ENCODE measurements around the gene RLN3.

The RLN3 gene

DNA sequence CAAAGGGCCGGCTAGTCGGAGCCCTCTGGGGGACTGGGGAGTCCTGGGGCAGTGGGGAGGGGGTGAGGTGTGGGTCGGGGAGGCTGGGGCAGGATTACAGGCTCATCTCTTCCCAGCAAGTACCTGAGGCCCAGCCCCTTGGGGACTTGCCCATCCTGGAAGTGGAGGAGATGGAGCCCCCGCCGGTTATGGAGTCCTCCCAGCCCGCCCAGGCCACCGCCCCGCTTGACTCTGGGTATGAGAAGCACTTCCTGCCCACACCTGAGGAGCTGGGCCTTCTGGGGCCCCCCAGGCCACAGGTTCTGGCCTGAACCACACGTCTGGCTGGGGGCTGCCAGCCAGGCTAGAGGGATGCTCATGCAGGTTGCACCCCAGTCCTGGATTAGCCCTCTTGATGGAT, 24.0 kb downstream of the RLN3 start:
- Histone ChIP-seq H3K27ac (replicated peaks) (no peak overlapping the region), H3K4me3 (replicated peaks; ENCODE audit: insufficient read depth, low read length) (no peak overlapping the region), H3K27me3 (ENCODE audit: insufficient read depth, poor library complexity, severe bottlenecking) (peaks cover 7% of the 10 kb centered on the region)
- DNase-seq (ENCODE audit: low read depth in 1 of 2, low spot score in 1 of 2): no peak
- no peak for TF ChIP-seq POLR2AphosphoS5 (IDR thresholded peaks at IDR 0.05; ENCODE audit: low read depth)
- TF ChIP-seq GABPA (IDR thresholded peaks at IDR 0.05; ENCODE audit: low read depth): no peak
- TF ChIP-seq CTCF (IDR thresholded peaks at IDR 0.05; ENCODE audit: insufficient read depth, low read length): no peak
- TF ChIP-seq SPI1 (IDR thresholded peaks at IDR 0.05; ENCODE audit: borderline replicate concordance, low read depth): no peak
- TF ChIP-seq, protein P1, sequence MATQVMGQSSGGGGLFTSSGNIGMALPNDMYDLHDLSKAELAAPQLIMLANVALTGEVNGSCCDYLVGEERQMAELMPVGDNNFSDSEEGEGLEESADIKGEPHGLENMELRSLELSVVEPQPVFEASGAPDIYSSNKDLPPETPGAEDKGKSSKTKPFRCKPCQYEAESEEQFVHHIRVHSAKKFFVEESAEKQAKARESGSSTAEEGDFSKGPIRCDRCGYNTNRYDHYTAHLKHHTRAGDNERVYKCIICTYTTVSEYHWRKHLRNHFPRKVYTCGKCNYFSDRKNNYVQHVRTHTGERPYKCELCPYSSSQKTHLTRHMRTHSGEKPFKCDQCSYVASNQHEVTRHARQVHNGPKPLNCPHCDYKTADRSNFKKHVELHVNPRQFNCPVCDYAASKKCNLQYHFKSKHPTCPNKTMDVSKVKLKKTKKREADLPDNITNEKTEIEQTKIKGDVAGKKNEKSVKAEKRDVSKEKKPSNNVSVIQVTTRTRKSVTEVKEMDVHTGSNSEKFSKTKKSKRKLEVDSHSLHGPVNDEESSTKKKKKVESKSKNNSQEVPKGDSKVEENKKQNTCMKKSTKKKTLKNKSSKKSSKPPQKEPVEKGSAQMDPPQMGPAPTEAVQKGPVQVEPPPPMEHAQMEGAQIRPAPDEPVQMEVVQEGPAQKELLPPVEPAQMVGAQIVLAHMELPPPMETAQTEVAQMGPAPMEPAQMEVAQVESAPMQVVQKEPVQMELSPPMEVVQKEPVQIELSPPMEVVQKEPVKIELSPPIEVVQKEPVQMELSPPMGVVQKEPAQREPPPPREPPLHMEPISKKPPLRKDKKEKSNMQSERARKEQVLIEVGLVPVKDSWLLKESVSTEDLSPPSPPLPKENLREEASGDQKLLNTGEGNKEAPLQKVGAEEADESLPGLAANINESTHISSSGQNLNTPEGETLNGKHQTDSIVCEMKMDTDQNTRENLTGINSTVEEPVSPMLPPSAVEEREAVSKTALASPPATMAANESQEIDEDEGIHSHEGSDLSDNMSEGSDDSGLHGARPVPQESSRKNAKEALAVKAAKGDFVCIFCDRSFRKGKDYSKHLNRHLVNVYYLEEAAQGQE (IDR thresholded peaks at IDR 0.05; ENCODE audit: insufficient replicate concordance, low read depth): no peak

GRCh38 chr19:14052470-14052869, 24.5 kb downstream of the RLN3 start:
- H3K27ac ChIP-seq (replicated peaks): no peak overlapping the region
- H3K4me3 ChIP-seq (replicated peaks; ENCODE audit: insufficient read depth, low read length): no peak overlapping the region
- no peak for TF ChIP-seq CTCF (IDR thresholded peaks at IDR 0.05; ENCODE audit: insufficient read depth, low read length)
- TF ChIP-seq SPI1 (IDR thresholded peaks at IDR 0.05; ENCODE audit: borderline replicate concordance, low read depth): no peak
- TF ChIP-seq POLR2AphosphoS5 (IDR thresholded peaks at IDR 0.05; ENCODE audit: low read depth): no peak
- TF ChIP-seq GABPA (IDR thresholded peaks at IDR 0.05; ENCODE audit: low read depth): no peak
- TF ChIP-seq, protein P1 (IDR thresholded peaks at IDR 0.05; ENCODE audit: insufficient replicate concordance, low read depth): no peak
- peaks cover 8% of the 10 kb centered on the region for H3K27me3 ChIP-seq (ENCODE audit: insufficient read depth, poor library complexity, severe bottlenecking)
- DNase-seq (ENCODE audit: low read depth in 1 of 2, low spot score in 1 of 2): no peak

DNA sequence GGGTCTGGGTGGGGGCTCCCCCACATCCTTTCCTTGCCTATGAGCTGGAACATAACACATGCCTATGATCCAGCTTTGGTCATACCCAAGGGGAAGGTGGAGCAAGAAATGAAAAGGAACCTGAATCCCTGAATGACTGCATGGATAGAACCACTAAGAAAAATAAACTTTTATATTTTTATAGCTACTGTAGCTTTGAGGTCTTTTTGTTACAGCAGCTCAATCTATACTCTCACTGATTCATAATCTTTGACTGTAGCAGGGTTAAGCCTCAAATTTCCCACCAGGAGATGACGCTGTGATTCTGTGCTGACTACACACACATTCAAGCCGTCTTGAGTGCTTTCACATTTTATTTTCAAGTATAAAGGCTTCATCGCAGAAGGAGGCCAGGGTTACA, 25.1 kb downstream of the RLN3 start:
- no peak for DNase-seq (ENCODE audit: low read depth in 1 of 2, low spot score in 1 of 2)
- H3K4me3 ChIP-seq (replicated peaks; ENCODE audit: insufficient read depth, low read length): no peak overlapping the region
- H3K27ac ChIP-seq (replicated peaks): no peak overlapping the region
- H3K27me3 ChIP-seq (ENCODE audit: insufficient read depth, poor library complexity, severe bottlenecking): peaks cover 12% of the 10 kb centered on the region
- TF ChIP-seq, protein P1 (IDR thresholded peaks at IDR 0.05; ENCODE audit: insufficient replicate concordance, low read depth): no peak
- no peak for TF ChIP-seq POLR2AphosphoS5 (IDR thresholded peaks at IDR 0.05; ENCODE audit: low read depth)
- TF ChIP-seq CTCF (IDR thresholded peaks at IDR 0.05; ENCODE audit: insufficient read depth, low read length): no peak
- TF ChIP-seq SPI1 (IDR thresholded peaks at IDR 0.05; ENCODE audit: borderline replicate concordance, low read depth): no peak
- TF ChIP-seq GABPA (IDR thresholded peaks at IDR 0.05; ENCODE audit: low read depth): no peak
